SK-N-MC (cell line): ENCODE results near the gene TNIK.

Source experiments
- DNase-seq: peaks from one replicate; pipeline ENCODE4 v3.0.0-alpha.2; 2011; ENCODE audit warnings: low read depth, low spot score
- H3K27ac ChIP-seq: fragments of 200-600 bp; sonication (generic); 2 replicates; pipeline ENCODE4 v1.5.1; 2016; ENCODE audit warnings: mixed run types
- H3K36me3 ChIP-seq: fragments of 200-600 bp; sonication (generic); 2 replicates; pipeline ENCODE4 v1.6.1; 2017; ENCODE audit warnings: antibody characterized with exemption, low read length, mixed read lengths; ENCODE audit not compliant: insufficient read depth
- H3K4me3 ChIP-seq: fragments of 200-600 bp; sonication (generic); 2 replicates; pipeline ENCODE4 v1.5.1; 2016
- H3K9ac ChIP-seq: fragments of 200-600 bp; sonication (generic); 2 replicates; pipeline ENCODE4 v1.8.0; 2017; ENCODE audit warnings: mixed run types, mixed read lengths; ENCODE audit not compliant: insufficient read length
- H3K9me3 ChIP-seq: fragments of 200-600 bp; sonication (generic); 2 replicates; pipeline ENCODE4 v1.6.1; 2017; ENCODE audit warnings: low read depth, mild to moderate bottlenecking, antibody characterized with exemption, low read length, moderate library complexity, mixed read lengths
- EZH2 ChIP-seq: fragments of 200-600 bp; sonication (generic); IDR thresholded peaks from one replicate; pipeline ENCODE4 v1.6.1; 2017; ENCODE audit warnings: antibody characterized with exemption
- FOXP2 ChIP-seq: optimal IDR thresholded peaks from 2 replicates; pipeline ENCODE3; 2011; ENCODE audit warnings: mild to moderate bottlenecking, moderate library complexity; ENCODE audit not compliant: insufficient read depth; ENCODE audit errors: extremely low read length, control extremely low read depth
- POLR2AphosphoS5 ChIP-seq: IDR thresholded peaks from 2 replicates; pipeline ENCODE4 v1.6.1; 2012; ENCODE audit warnings: mild to moderate bottlenecking, low read depth, low read length, borderline replicate concordance

TNIK gene

DNA sequence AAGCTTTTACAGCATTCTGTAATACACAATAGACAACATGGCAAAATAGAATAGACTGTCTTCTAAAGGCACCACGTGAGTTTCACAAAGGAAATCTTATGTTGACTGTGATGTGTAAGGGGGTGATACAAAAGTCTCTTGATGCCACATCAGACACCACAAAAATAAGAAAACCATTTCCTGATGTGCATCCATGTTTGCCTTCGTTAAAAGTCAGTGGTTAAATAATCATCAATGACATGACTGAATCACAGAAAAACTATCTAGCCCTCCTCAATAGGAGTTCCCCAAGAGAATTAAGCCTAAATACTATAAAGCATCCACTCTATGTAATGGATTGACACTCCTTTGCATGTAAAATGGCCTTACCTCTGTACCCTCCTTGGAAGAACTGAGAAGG is 235.0 kb downstream of the TNIK start:
- peak overlapping the region; percentile 8; the same call in 1 of the 2 replicates for H3K27ac ChIP-seq
- TF ChIP-seq EZH2 (no peak), POLR2AphosphoS5 (no peak), FOXP2 (no peak)
- H3K36me3 ChIP-seq, result no peaks in the 10 kb centered on the region
- no peak for DNase-seq
- H3K4me3 ChIP-seq, result no peak overlapping the region
- no peaks in the 10 kb centered on the region for H3K9me3 ChIP-seq
- no peak overlapping the region for H3K9ac ChIP-seq

DNA sequence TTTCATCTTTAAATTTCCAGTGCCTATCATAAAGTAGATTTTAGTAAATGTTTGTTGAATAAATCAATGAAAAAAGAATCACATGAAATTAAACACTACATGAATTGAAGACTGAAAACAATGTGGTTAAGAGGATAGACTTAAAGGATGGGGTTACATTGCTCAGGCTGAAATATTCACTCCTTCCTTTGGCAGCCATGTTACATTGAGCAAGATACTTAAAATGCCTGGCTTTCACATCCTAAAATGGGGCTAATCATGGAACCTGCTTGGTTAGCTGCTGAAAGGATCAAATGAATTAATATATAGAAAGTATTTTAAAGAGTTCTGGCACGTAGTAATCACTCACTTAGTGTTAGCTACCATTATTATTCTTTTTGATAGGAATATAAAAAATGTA is 236.8 kb downstream of the TNIK start:
- Histone ChIP-seq H3K4me3 (no peak overlapping the region), H3K27ac (no peak overlapping the region), H3K9me3 (no peaks in the 10 kb centered on the region), H3K9ac (no peak overlapping the region), H3K36me3 (no peaks in the 10 kb centered on the region)
- no peak for DNase-seq
- no peak for TF ChIP-seq POLR2AphosphoS5
- no peak for TF ChIP-seq FOXP2
- TF ChIP-seq EZH2, result no peak

DNA sequence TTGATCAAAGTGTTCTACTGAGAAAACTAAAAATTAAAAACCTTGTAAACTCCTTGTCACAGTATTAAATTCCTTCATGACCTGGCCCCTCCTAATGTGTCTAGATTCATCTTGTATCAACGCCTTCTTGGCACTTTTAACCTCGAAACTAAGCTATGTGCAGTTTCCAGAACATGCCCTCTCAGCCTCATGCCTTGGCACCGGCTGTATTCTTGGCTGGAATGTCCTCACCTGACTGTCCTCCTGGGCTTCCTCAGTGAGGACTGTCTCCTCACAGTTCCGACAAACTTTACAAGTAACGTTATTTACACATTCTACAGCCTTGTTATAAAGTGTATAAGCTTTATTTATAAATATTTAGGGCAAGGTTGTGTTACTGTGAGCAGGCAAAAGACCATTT is 237.2 kb downstream of the TNIK start:
- Histone ChIP-seq H3K27ac (no peak overlapping the region), H3K9me3 (no peaks in the 10 kb centered on the region), H3K36me3 (no peaks in the 10 kb centered on the region), H3K9ac (no peak overlapping the region), H3K4me3 (no peak overlapping the region)
- TF ChIP-seq FOXP2 (no peak), POLR2AphosphoS5 (no peak), EZH2 (no peak)
- DNase-seq, result no peak

DNA sequence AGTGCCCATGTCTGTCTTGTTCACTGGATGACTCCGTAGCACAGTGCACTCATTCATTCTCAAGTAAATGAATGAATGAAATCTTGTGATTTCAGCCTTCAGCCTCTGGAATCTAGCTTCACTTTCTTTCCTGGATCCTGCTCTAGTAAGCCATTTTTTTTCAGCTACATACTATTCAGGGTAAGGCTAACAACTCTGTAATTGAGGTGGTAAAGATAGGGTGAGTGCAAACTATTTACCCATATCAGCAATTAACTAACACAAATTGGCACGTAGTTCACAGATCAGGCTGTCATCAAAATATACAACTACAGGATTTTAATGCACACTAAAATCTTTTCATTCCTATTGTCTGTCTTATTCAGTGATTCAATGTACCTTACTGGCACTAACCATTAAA is 238.6 kb downstream of the TNIK start:
- H3K4me3 ChIP-seq, result no peak overlapping the region
- no peak for TF ChIP-seq POLR2AphosphoS5
- no peak for TF ChIP-seq EZH2
- TF ChIP-seq FOXP2, result no peak
- H3K36me3 ChIP-seq, result no peaks in the 10 kb centered on the region
- H3K9me3 ChIP-seq, result no peaks in the 10 kb centered on the region
- DNase-seq, result no peak
- no peak overlapping the region for H3K27ac ChIP-seq
- H3K9ac ChIP-seq, result no peak overlapping the region

DNA sequence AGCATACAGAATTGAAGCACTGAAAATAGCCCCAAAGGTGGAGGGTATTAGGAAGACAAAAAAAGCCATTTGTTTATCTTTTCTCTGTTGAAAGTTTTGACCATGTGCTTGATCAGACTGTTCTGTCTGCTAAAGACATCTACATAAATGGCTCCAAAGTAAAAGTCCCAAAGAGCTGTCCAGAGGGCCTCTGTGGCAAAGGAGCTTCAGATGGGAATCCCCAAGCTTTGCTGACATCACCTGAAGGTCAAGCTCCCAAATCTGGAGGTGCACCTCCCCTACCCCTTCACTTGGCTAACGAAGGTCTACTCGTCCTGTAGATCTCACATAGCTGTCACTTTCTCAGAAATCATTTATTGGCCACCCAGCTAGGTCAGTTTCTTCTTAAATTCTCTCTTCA is 239.1 kb downstream of the TNIK start:
- Histone ChIP-seq H3K4me3 (no peak overlapping the region), H3K9me3 (no peaks in the 10 kb centered on the region), H3K27ac (no peak overlapping the region), H3K36me3 (no peaks in the 10 kb centered on the region), H3K9ac (no peak overlapping the region)
- TF ChIP-seq POLR2AphosphoS5 (no peak), FOXP2 (no peak), EZH2 (no peak)
- DNase-seq, result no peak

DNA sequence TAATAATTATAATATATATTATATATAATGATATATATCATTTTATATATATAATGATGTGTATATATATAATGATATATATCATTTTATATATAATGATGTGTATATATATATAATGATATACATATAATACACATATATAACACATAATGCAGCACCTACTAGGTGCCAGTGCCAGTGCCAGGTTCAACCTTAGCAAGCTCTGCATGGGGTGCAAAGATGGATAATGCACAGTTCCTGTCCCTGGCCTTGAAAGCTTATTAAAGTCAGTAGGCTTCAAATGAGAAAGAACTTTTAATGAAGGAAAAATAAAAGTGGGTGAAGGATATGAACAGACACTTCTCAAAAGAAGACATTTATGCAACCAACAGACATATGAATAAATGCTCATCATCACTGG is 240.9 kb downstream of the TNIK start:
- no peak overlapping the region for H3K4me3 ChIP-seq
- H3K27ac ChIP-seq, result no peak overlapping the region
- H3K9ac ChIP-seq, result no peak overlapping the region
- DNase-seq, result no peak
- no peaks in the 10 kb centered on the region for H3K9me3 ChIP-seq
- TF ChIP-seq FOXP2, result no peak
- no peaks in the 10 kb centered on the region for H3K36me3 ChIP-seq

DNA sequence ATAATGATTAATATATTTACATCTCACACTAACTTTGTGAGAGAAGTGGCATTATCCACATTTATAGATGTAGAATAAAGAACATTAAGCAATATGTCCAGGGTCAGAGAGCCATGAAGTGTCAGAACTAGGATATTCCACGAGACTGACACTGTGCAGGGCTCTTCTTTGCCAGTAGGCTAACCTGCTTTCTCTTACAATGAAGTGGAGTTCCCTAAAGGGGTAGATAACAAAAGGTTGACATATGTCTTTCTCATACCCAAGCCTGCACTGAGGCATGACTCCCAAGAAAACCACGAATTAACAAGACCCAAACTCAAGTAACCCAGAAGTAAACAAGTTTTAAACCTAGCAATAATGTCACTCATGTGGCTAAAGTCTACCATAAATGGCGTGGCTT is 242.1 kb downstream of the TNIK start:
- no peak overlapping the region for H3K4me3 ChIP-seq
- no peak overlapping the region for H3K27ac ChIP-seq
- H3K9me3 ChIP-seq, result no peaks in the 10 kb centered on the region
- H3K9ac ChIP-seq, result no peak overlapping the region
- no peak for DNase-seq
- TF ChIP-seq EZH2 (no peak), POLR2AphosphoS5 (no peak), FOXP2 (no peak)
- no peaks in the 10 kb centered on the region for H3K36me3 ChIP-seq

DNA sequence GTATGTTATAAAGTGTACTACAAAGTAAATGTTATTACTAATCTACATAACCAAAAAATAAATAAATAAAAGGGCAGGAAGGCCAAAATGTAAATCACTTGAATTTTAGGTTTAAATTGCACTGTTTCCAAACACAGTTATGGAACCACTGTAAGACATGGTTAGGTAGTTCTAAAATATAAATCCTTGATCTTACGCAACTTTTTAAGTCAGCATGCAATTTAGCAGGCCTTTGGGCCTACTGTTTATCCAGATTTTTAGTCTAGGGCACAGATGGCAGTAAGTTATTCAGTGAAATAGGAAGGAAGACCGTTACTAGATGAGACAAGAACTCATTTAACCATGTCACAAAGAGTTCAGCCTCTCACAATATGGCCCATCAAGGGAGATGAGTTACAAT is 246.3 kb downstream of the TNIK start:
- Histone ChIP-seq H3K9me3 (no peaks in the 10 kb centered on the region), H3K27ac (no peak overlapping the region), H3K36me3 (no peaks in the 10 kb centered on the region), H3K4me3 (no peak overlapping the region), H3K9ac (no peak overlapping the region)
- DNase-seq, result no peak
- TF ChIP-seq EZH2, result no peak
- no peak for TF ChIP-seq POLR2AphosphoS5
- TF ChIP-seq FOXP2, result no peak

DNA sequence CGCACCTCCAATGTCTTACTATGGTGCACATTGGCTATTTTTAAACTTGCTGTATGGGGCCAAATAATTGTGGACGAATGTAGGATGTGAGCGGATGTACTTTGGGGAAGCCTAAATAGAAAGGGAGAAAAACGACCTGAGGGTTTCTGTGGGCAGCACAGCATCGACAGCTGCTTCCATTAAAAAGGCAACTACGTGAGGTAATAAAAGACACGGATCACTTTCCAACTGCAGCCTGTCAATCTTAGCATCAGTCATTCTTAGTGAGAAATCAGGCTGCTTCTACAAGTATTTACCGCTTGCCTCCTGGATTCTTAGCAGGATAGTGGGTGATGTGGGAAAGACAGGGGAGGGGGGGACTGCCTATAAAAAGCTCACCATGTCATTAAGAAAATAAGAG is 247.0 kb downstream of the TNIK start:
- TF ChIP-seq EZH2, result no peak
- no peak for TF ChIP-seq FOXP2
- TF ChIP-seq POLR2AphosphoS5, result no peak
- no peak overlapping the region for H3K27ac ChIP-seq
- H3K9me3 ChIP-seq, result no peaks in the 10 kb centered on the region
- H3K4me3 ChIP-seq, result no peak overlapping the region
- no peaks in the 10 kb centered on the region for H3K36me3 ChIP-seq
- no peak overlapping the region for H3K9ac ChIP-seq
- DNase-seq, result no peak

DNA sequence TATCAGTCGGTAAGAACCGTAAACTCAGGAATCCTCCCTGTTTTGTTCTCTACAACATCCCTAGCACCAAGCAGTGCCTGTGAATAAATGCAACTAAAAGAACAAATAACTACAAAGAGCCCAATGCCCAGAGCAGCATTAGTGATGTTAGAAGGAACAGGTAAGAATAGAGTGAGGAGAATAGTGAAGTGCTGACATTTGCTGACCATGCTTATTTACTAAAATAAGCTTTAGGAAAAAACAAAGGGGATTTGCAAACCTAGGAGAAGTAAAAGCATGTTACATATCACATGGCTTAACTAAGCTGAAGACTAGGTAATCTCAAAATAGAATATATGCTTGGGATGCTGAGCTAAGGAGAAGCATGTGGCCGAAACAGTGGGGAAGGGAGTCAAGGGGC is 247.6 kb downstream of the TNIK start:
- no peak for TF ChIP-seq FOXP2
- TF ChIP-seq EZH2, result no peak
- TF ChIP-seq POLR2AphosphoS5, result no peak

More for the DNA sequence above, 247.6 kb downstream of the TNIK start:
- no peaks in the 10 kb centered on the region for H3K9me3 ChIP-seq
- H3K4me3 ChIP-seq, result no peak overlapping the region
- no peak overlapping the region for H3K9ac ChIP-seq
- no peak for DNase-seq
- no peaks in the 10 kb centered on the region for H3K36me3 ChIP-seq
- H3K27ac ChIP-seq, result no peak overlapping the region
